Natural killer cell (primary cell): ENCODE results near the gene HDAC1. TPM values are rescaled to one million over a fixed set of nuclear protein-coding genes. Genes with fewer than 3 reads are reported as not detected.

Source experiments
- ATAC-seq, 3 donors: fragments of 150-1000 bp in 2 of 3; fragments of 200-7000 bp in 1 of 3; cut with Tn5 transposase; 1 replicate in 1 of 3; 2 replicates in 2 of 3; pipeline ENCODE4 v1.10.0; 2021; ENCODE audit warnings: mild to moderate bottlenecking in 2 of 3, moderate library complexity in 2 of 3
- DNase-seq, 2 donors: peaks; one replicate each; pipeline versions ENCODE4 v3.0.0 to v3.0.0-alpha.2; 2013 to 2021; ENCODE audit warnings: mixed read lengths in 1 of 2
- H3K27ac ChIP-seq: one replicate; pipeline ENCODE4 v1.5.1; 2013; ENCODE audit warnings: mild to moderate bottlenecking, low read length
- H3K27me3 ChIP-seq: one replicate; pipeline ENCODE4 v1.6.1; 2013; ENCODE audit warnings: low read length; ENCODE audit not compliant: control insufficient read depth, insufficient read depth
- H3K36me3 ChIP-seq: one replicate; pipeline ENCODE4 v1.6.1; 2013; ENCODE audit warnings: low read length; ENCODE audit not compliant: control insufficient read depth, insufficient read depth
- H3K4me1 ChIP-seq: one replicate; pipeline ENCODE4 v1.6.1; 2013; ENCODE audit warnings: low read length; ENCODE audit not compliant: control insufficient read depth, insufficient read depth
- H3K4me3 ChIP-seq: one replicate; pipeline ENCODE4 v1.5.1; 2013; ENCODE audit warnings: low read length
- H3K9me3 ChIP-seq: one replicate; pipeline ENCODE4 v1.6.1; 2013; ENCODE audit warnings: low read length; ENCODE audit not compliant: control insufficient read depth, insufficient read depth
- H3K27ac Mint-ChIP-seq, 2 donors: one replicate each; pipeline ENCODE4 v1.8.0; 2022; ENCODE audit warnings: mild to moderate bottlenecking in 2 of 2, mixed read lengths in 2 of 2, moderate library complexity in 1 of 2
- H3K27me3 Mint-ChIP-seq, 2 donors: one replicate each; pipeline ENCODE4 v1.8.0; 2022; ENCODE audit warnings: low read depth in 2 of 2, mixed read lengths in 2 of 2
- H3K36me3 Mint-ChIP-seq: one replicate; pipeline ENCODE4 v1.8.0; 2022; ENCODE audit warnings: mixed read lengths
- H3K4me1 Mint-ChIP-seq, 2 donors: one replicate each; pipeline ENCODE4 v1.8.0; 2022; ENCODE audit warnings: mixed read lengths in 2 of 2
- H3K4me3 Mint-ChIP-seq: one replicate; pipeline ENCODE4 v1.8.0; 2022; ENCODE audit warnings: mild to moderate bottlenecking, moderate library complexity, mixed read lengths
- H3K9me3 Mint-ChIP-seq, 2 donors: one replicate each; pipeline ENCODE4 v1.8.0; 2022; ENCODE audit warnings: mixed read lengths in 2 of 2
- WGBS: methylation state at CpG from one replicate; pipeline ENCODE4 v1.1.7; 2013; ENCODE audit warnings: missing lambda C conversion rate; ENCODE audit not compliant: insufficient coverage; 5-methylcytosine and 5-hydroxymethylcytosine counted together
- intact Hi-C: fragments of 100-400 bp; cut with micrococcal nuclease; formaldehyde crosslinking; loops from one replicate; pipeline ENCODE4 v1.14.2; 2022
- total RNA-seq, 4 donors: library from RNA; stranded (reverse); fragments of 120-200 nt in 1 of 4; gene quantifications; one replicate each; pipeline versions ENCODE4 v1.2.3 to v1.2.4, GENCODE V29; 2013 to 2022
- TF ChIP-seq, protein P1 (sequence below): fragments of 200-600 bp; IDR thresholded peaks from one replicate; pipeline ENCODE4 v1.8.0; 2022; ENCODE audit warnings: antibody characterized with exemption

Gene HDAC1
- 100 to 1,000 TPM; 110 to 133 (median 125) TPM for total RNA-seq
- 145 TPM for total RNA-seq (2013)

DNA sequence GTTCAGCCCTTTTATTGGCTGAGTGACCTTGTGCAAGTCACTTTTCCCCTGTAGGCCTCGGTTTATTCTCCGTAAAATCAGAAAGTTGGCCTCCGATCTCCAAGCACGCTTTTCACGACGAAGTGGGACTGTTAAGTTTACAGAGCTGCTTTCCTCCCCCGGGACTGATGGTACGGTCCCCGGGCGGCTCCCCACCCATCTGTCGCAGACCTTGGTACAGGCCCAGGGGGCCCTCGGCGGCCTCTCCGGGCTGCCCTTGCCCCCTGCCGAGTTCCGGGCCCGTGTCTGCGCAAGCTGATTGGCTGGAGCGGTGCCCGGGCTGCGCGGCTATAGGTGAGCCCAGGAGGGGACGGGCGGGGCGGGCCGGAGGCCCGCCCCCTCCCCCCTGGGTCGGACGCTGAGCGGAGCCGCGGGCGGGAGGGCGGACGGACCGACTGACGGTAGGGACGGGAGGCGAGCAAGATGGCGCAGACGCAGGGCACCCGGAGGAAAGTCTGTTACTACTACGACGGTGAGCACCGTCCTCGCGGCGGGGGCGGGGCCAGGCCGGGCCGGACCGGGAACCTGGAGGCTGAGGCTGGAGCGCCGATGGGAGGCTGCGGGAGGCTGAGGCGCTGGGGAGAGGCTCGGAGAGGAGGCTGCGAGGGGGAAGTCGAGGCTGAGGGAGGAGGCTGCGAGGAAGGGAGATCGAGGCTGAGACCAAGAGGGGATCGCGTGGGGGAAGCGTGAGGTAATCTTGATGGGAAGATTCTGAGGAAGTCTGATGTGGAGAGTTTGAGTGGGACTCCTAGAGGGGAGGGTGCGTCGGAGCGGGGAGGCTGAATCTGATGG lies at the start of gene HDAC1:
Gene HDAC1, plus strand, starts transcription at position 376 of the 831 bp plus-strand sequence. Its CDS starts 87 bp downstream, at position 463.
- H3K36me3 Mint-ChIP-seq: no peaks in the 10 kb centered on the region

GRCh38 chr1:32242341-32242851 lies 49.5 kb upstream of the HDAC1 start:
- peak overlapping the region in 1 of 2 donors; percentile 85 for H3K27ac Mint-ChIP-seq
- no peaks in the 10 kb centered on the region for H3K36me3 Mint-ChIP-seq
- H3K9me3 ChIP-seq: no peaks in the 10 kb centered on the region
- 49% methylated on average over 7 of the region's 7 CpGs for WGBS
- intact Hi-C loops: no loop called here
- peaks cover 4 to 30% of the 10 kb centered on the region in 2 donors for H3K4me1 Mint-ChIP-seq
- H3K27me3 Mint-ChIP-seq: no peaks in the 10 kb centered on the region
- no peaks in the 10 kb centered on the region for H3K27me3 ChIP-seq
- no peaks in the 10 kb centered on the region for H3K9me3 Mint-ChIP-seq
- no peaks in the 10 kb centered on the region for H3K36me3 ChIP-seq
- TF ChIP-seq, protein P1, sequence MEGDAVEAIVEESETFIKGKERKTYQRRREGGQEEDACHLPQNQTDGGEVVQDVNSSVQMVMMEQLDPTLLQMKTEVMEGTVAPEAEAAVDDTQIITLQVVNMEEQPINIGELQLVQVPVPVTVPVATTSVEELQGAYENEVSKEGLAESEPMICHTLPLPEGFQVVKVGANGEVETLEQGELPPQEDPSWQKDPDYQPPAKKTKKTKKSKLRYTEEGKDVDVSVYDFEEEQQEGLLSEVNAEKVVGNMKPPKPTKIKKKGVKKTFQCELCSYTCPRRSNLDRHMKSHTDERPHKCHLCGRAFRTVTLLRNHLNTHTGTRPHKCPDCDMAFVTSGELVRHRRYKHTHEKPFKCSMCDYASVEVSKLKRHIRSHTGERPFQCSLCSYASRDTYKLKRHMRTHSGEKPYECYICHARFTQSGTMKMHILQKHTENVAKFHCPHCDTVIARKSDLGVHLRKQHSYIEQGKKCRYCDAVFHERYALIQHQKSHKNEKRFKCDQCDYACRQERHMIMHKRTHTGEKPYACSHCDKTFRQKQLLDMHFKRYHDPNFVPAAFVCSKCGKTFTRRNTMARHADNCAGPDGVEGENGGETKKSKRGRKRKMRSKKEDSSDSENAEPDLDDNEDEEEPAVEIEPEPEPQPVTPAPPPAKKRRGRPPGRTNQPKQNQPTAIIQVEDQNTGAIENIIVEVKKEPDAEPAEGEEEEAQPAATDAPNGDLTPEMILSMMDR: no peak
- H3K4me3 Mint-ChIP-seq: peak overlapping the region; percentile 28
- DNase-seq: no peak
- H3K27ac ChIP-seq: no peak overlapping the region
- ATAC-seq: no peak
- H3K4me1 ChIP-seq: peaks cover 29% of the 10 kb centered on the region
- H3K4me3 ChIP-seq: no peak overlapping the region

More for the DNA sequence above, at the start of gene HDAC1:
- intact Hi-C loops: loop anchor here (1.0 to 5.0 kb wide), 4 partner anchors 41 to 360 kb away; partner anchors contain the start of genes KPNA6, LCK, RBBP4 and ZBTB8OS
- peak within 1 kb of the TSS; percentile 97 to 98 for H3K27ac Mint-ChIP-seq
- Histone ChIP-seq H3K4me1 (peaks cover 43% of the 10 kb centered on the region), H3K27ac (peak within 1 kb of the TSS; percentile 77), H3K36me3 (no peaks in the 10 kb centered on the region), H3K27me3 (no peaks in the 10 kb centered on the region), H3K9me3 (no peaks in the 10 kb centered on the region), H3K4me3 (peak within 1 kb of the TSS; percentile 96)
- no peaks in the 10 kb centered on the region for H3K27me3 Mint-ChIP-seq
- TF ChIP-seq, protein P1: no peak
- DNase-seq: peak; percentile 94 to 97
- H3K4me3 Mint-ChIP-seq: peak within 1 kb of the TSS; percentile 99
- peak; percentile 96 to 99 (median 97) for ATAC-seq
- under 1% methylated on average over 67 of the region's 67 CpGs for WGBS
- H3K9me3 Mint-ChIP-seq: no peaks in the 10 kb centered on the region
- peaks cover 37 to 44% of the 10 kb centered on the region in 2 donors for H3K4me1 Mint-ChIP-seq

DNA sequence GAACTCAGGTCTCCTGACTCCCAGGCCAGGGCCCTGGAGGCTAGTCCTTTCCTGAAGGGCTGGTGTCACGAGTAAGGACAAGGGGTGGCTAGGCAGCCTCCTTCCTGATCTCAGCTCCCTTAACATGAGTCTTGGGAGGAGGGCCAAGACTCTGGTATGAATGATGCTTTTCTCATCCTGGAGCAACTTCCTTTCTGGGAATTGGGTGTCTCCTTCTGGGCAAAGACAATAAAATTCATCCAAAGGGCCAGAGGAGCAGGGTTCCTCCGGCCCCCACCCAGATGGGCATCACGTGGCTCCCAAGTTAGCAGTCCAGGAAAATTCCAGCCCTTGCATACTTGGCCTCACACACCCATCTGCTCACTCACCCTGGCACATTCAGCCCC lies 45.0 kb upstream of the HDAC1 start, which contains the start of gene FAM167B:
Gene FAM167B, plus strand, starts transcription at position 335 of the 386 bp plus-strand sequence. CDS start 200 bp downstream, outside the sequence.
- 94% methylated on average over 3 of the region's 3 CpGs for WGBS
- Histone ChIP-seq H3K27ac (peak within 1 kb of the TSS; percentile 51), H3K27me3 (no peaks in the 10 kb centered on the region), H3K9me3 (no peaks in the 10 kb centered on the region), H3K4me1 (peaks cover 52% of the 10 kb centered on the region), H3K36me3 (no peaks in the 10 kb centered on the region), H3K4me3 (no peak within 1 kb of the TSS)
- ATAC-seq (no peak), DNase-seq (peak in 1 of 2 donors; percentile 14)
- no peaks in the 10 kb centered on the region for H3K9me3 Mint-ChIP-seq
- intact Hi-C loops: no loop called here
- H3K27ac Mint-ChIP-seq: peak within 1 kb of the TSS; percentile 93 to 96
- no peaks in the 10 kb centered on the region for H3K27me3 Mint-ChIP-seq
- H3K4me3 Mint-ChIP-seq: peak within 1 kb of the TSS; percentile 75
- H3K4me1 Mint-ChIP-seq: peaks cover 39 to 55% of the 10 kb centered on the region in 2 donors
- H3K36me3 Mint-ChIP-seq: no peaks in the 10 kb centered on the region
- TF ChIP-seq, protein P1: no peak
